Upper lobe of right lung (tissue), 1 donor: ENCODE results near the gene FOXO1. TPM values are rescaled to one million over a fixed set of nuclear protein-coding genes. Genes with fewer than 3 reads are reported as not detected.

ENCODE experiments used
- ATAC-seq: fragments of 200-7000 bp; cut with Tn5 transposase; one replicate; pipeline ENCODE4 v1.9.1; 2020; ENCODE audit warnings: mild to moderate bottlenecking, moderate library complexity
- DNase-seq: peaks from one replicate; pipeline ENCODE4 v3.0.0-alpha.2; 2020
- H3K27ac ChIP-seq: fragments of 200-600 bp; one replicate; pipeline ENCODE4 v1.8.0; 2022
- H3K27me3 ChIP-seq: fragments of 200-600 bp; one replicate; pipeline ENCODE4 v1.8.0; 2022; ENCODE audit warnings: mild to moderate bottlenecking
- H3K36me3 ChIP-seq: fragments of 200-600 bp; one replicate; pipeline ENCODE4 v1.8.0; 2022
- H3K4me1 ChIP-seq: fragments of 200-600 bp; one replicate; pipeline ENCODE4 v1.8.0; 2022
- H3K4me3 ChIP-seq: fragments of 200-600 bp; one replicate; pipeline ENCODE4 v1.8.0; 2022; ENCODE audit warnings: mild to moderate bottlenecking
- H3K9me3 ChIP-seq: fragments of 200-600 bp; one replicate; pipeline ENCODE4 v1.8.0; 2022
- CTCF ChIP-seq: fragments of 200-600 bp; IDR thresholded peaks from one replicate; pipeline ENCODE4 v1.8.0; 2022; ENCODE audit warnings: antibody characterized with exemption
- intact Hi-C: fragments of 100-400 bp; cut with DNase I; formaldehyde crosslinking; loops from one replicate; pipeline ENCODE4 v1.11.0; 2022
- total RNA-seq: library from RNA; stranded (reverse); fragmentation: NEBNext Ultra II Directional; extraction: Animal tissue kit (Norgen Biotek cat#: 25700); gene quantifications from one replicate; pipeline ENCODE4 v1.2.1, GENCODE V29; 2021
- donor health status: DM: no; HTN: yes; CAD: no; lungs with severe emphysema.

FOXO1 gene
- total RNA-seq, 1 donor from 2014 or later = 29.4 TPM

- Histone ChIP-seq H3K9me3 (no peaks in the 10 kb centered on the region), H3K27me3 (no peaks in the 10 kb centered on the region), H3K4me1 (no peaks in the 10 kb centered on the region), H3K36me3 (no peaks in the 10 kb centered on the region), H3K4me3 (no peak overlapping the region), H3K27ac (no peak overlapping the region)
- ATAC-seq (no peak), DNase-seq (no peak)
- no peak for TF ChIP-seq CTCF
- intact Hi-C loops = no loop called here
Measured at GRCh38 chr13:40536443-40537113, 129.9 kb downstream of the FOXO1 start.

- H3K36me3 ChIP-seq = no peaks in the 10 kb centered on the region
- H3K27ac ChIP-seq = no peak overlapping the region
- DNase-seq (no peak), ATAC-seq (no peak)
- no peaks in the 10 kb centered on the region for H3K27me3 ChIP-seq
- no peaks in the 10 kb centered on the region for H3K4me1 ChIP-seq
- no peak overlapping the region for H3K4me3 ChIP-seq
- no peaks in the 10 kb centered on the region for H3K9me3 ChIP-seq
- intact Hi-C loops = no loop called here
- no peak for TF ChIP-seq CTCF
Measured at GRCh38 chr13:40535345-40535836, 131.1 kb downstream of the FOXO1 start.

- H3K4me1 ChIP-seq = no peaks in the 10 kb centered on the region
- no peaks in the 10 kb centered on the region for H3K9me3 ChIP-seq
- H3K4me3 ChIP-seq = no peak overlapping the region
- ATAC-seq = no peak
- H3K27ac ChIP-seq = no peak overlapping the region
- DNase-seq = no peak
- TF ChIP-seq CTCF = no peak
- intact Hi-C loops = no loop called here
- H3K27me3 ChIP-seq = no peaks in the 10 kb centered on the region
- no peaks in the 10 kb centered on the region for H3K36me3 ChIP-seq
Measured at GRCh38 chr13:40534456-40534855, 132.0 kb downstream of the FOXO1 start.

GRCh38 chr13:40533072-40533471, 133.4 kb downstream of the FOXO1 start:
- Histone ChIP-seq H3K36me3 (no peaks in the 10 kb centered on the region), H3K4me3 (no peak overlapping the region), H3K27me3 (no peaks in the 10 kb centered on the region), H3K9me3 (no peaks in the 10 kb centered on the region), H3K27ac (no peak overlapping the region), H3K4me1 (no peaks in the 10 kb centered on the region)
- intact Hi-C loops = no loop called here
- DNase-seq = no peak
- TF ChIP-seq CTCF = no peak
- no peak for ATAC-seq

GRCh38 chr13:40530961-40531360, 135.5 kb downstream of the FOXO1 start:
- ATAC-seq = no peak
- no peaks in the 10 kb centered on the region for H3K27me3 ChIP-seq
- no peaks in the 10 kb centered on the region for H3K36me3 ChIP-seq
- no peak overlapping the region for H3K27ac ChIP-seq
- intact Hi-C loops = no loop called here
- no peak overlapping the region for H3K4me3 ChIP-seq
- H3K9me3 ChIP-seq = peaks cover 4% of the 10 kb centered on the region
- DNase-seq = no peak
- TF ChIP-seq CTCF = no peak
- no peaks in the 10 kb centered on the region for H3K4me1 ChIP-seq

GRCh38 chr13:40528881-40529280, 137.6 kb downstream of the FOXO1 start:
- no peak overlapping the region for H3K27ac ChIP-seq
- intact Hi-C loops = no loop called here
- no peak for TF ChIP-seq CTCF

More at GRCh38 chr13:40528881-40529280, 137.6 kb downstream of the FOXO1 start:
- H3K36me3 ChIP-seq = no peaks in the 10 kb centered on the region
- H3K27me3 ChIP-seq = no peaks in the 10 kb centered on the region
- H3K4me1 ChIP-seq = no peaks in the 10 kb centered on the region
- peaks cover 4% of the 10 kb centered on the region for H3K9me3 ChIP-seq
- no peak for ATAC-seq
- DNase-seq = no peak
- no peak overlapping the region for H3K4me3 ChIP-seq
